HG03108 (cell line): ENCODE results near the gene RNU1-2.
"Not testable (repeated sequence)": the region's sequence is repeated elsewhere in the genome, so short reads cannot be mapped to it uniquely, and the experiment has no call there.

Experiments
- ATAC-seq: cut with Tn5 transposase; IDR thresholded peaks from one replicate; pipeline ENCODE4 v1.9.1; 2021; ENCODE audit warnings: moderate library complexity; ENCODE audit not compliant: unreplicated experiment

The RNU1-2 gene

DNA sequence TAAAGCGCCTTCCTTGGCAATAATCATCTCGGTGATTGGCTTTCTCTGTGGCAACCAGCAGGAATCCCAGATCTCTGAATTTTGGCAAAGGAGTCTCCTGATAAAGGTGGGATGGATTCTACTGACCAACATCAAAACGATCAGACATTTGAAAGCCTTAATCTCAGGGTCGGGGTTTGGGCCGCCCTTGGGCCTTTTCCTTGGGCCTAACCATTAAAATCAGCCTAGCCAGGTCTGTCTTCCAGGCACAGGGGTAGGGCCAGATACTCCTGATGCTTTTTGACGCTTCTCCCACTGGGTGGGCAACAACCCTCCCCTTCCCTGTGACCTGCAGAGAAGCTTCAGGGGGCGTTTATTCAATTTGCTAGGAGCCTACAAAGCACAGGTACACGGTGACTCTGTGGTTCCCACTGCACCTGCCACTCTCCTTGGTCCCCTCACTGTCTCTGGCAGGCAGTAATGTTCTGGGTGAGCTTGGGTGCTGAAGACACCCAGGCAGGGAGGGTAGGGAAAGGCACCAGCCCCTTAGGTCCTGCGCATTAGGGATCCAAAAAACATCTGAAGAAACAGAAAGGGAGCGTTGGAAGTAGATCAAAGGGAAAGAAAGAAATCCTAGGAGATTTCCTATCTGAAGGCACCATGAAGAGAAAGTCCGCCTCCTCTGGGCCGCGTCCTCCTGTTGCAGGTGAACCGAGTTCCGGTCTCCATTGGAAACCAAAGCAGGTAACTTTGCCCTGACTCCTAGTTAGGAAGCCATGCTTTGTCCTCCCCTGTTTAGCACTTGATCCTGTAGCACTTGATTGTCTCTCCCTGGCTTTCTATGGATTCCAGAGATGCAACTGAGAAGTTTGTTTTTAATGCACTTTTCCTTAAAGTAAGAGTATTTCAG, 12.3 kb downstream of the RNU1-2 start:
- no peak for ATAC-seq

DNA sequence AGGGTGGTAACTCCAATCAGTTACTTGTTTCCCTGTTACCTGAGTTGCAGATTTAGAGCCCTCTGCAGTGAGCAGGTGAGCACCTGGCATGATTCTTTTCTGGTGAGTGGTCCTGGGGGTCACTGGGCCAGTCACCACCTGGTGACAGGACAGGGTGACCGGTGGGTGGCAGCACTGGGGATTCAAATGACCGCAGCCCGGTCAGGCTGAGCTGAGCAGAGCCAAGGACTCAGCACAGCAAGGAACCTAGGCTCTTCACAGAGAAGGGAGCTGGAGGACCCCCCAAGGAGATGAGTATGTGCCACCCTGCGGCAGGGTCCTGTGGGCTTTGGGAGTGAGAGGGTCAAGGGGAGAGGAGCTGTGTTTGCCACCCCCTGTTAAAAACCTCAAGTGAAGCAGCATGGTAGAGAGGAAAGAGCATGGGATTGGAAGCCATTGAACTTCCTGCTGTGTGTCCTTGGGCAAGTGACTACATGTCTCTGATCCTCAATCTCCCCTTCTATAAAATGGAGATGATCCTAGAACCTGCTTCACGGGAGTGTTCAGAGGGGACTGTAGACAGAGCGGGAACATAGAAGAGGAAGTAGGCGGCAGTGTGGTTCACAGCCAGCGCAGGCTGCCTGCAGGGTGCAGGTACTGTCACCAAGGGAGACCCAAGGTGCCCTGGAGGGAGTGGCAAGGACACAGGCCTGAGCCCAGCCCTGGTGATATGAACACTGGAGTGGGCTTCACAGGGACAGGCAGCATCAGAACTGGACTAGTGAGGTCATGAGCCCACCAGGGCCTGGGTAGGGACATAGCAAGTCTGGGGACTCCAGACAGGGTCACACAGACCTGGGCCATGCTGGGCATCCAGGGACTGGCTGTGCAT, 16.3 kb downstream of the RNU1-2 start:
- ATAC-seq, result not testable (repeated sequence)

DNA sequence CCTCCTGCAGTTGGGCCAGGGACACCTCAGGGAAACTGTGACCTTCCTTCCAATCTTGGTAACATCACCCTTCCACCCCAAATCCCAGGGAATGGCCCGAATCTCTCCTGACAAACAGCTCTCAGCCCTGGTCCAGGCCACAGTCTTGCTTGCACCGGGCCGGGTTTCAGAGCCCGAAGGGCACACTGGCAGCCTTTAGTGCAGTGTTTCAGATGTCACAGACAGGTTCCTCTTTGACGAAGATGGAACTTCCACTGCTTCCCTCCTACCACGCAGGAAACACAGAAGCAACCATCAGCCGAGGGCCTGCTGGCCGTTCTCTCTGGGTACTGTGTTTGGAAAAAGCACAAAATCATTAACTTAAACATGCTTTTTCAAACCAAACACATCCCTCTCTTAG, 17.0 kb downstream of the RNU1-2 start:
- ATAC-seq, result not testable (repeated sequence)

DNA sequence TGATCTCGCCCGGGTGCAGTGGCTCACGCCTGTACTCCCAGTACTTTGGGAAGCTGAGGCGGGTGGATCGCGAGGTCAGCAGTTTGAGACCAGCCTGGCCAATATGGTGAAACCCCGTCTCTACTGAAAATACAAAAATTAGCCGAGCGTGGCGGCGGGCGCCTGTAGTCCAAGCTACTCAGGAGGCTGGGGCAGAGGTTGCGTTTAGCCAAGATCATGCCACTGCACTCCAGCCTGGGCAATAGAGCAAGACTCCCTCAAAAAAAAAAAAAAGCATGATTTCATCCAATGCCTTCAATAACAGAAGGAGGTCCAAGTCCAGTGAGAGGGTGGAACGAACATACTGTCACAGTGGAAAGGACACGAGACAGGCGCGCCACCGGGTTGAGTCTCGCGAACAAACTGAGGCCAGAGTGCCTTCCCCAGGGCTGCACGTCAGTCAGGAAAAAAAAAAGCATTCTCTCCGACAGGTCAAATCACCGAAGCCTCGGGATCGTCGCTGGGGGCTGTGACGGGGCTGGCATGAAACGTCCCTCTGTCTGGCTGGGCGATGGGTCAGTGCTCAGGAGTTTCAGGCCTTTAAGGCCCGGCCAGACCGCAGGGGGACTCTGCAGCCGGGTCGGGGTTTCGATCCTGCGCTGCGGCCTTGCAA, 17.5 kb downstream of the RNU1-2 start:
- no peak for ATAC-seq

DNA sequence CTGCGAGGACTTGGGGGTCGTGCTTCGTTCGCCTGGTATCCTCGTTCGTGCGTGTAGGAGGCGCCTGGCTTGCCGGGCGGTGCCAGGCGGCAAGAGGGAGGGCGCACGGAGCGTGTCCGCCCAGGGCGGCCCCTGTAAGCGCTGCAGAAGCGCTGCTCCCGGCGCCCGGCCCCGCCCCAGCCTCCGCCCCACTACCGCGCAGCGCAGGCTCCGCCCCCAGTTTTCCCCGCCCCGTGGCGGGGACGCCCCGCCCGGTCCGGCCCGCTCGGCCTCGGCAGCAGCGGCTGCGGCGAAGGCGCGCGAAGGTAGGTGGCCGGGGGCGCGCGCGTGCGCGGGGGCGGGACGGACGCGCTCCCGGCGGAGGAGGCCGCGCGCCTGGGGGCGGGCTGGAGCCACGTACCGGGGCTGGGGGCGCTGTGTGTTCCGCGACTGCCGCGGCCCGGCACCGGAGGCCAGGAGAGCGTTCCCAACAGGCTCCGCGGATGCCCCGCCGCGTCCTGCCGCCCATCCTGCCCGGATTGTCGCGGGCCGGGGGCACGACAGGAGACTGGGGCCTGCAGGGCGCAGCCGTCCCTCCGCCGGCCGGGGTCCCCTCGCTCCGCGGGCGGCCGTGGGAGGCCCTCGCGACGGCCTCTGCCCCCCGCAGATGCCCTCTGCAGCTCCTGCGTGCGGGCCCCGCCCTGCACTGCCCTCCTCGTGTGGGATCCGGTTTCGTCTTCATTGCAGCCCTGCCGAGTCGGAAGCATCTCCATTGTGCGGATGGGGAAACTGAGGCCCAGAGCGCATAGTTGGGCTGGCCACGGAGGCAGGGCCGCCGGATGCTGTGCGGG, 18.3 kb downstream of the RNU1-2 start:
- peak; percentile 88 for ATAC-seq

DNA sequence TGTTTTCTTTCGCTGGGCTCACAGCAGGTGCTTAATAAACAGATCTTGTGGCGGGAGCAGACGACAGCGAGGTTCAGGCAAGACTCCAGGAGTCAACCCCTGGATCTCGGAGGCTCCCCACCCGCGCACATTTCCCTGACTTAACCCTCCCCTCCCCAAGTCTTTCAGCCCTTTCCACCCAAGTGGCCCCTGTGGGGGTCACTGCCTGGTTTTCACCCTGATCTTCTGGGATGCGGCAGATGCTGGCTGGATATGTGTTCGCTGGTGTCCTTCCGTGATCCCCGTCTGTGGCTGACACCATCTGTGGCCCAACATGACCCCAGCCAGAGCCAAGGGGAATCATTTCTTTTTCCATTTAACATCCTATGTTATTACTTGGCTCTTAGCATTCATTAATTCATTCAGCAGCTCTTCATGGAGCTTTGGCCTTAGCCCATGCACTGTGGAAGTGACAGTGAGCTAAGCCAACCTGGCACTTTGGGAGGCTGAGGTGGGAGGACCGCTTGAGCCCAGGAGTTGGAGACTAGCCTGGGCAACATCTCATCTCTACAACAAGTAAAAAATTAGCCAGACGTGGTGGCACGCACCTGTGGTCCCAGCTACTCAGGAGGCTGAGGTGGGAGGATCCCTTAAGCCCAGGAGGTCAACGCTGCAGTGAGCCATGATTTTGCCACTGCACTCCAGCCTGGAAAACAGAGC, 19.3 kb downstream of the RNU1-2 start:
- not testable (repeated sequence) for ATAC-seq

DNA sequence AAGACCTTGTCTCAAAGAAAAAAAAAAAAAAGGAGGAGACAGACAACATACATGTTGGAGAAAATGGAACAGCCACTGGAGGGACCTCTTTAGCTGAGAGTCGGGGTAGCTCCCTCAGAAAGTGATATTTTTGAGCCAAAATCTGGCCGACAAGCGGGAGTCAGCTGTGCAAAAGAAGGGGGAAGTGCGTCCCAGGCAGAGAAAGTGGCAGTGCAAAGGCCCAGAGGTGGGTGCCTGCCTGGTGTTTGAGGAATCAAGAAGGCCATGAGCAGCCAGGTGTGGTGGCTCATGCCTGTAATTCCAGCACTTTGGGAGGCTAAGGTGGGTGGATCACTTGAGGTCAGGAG, 19.8 kb downstream of the RNU1-2 start:
- ATAC-seq, result no peak

DNA sequence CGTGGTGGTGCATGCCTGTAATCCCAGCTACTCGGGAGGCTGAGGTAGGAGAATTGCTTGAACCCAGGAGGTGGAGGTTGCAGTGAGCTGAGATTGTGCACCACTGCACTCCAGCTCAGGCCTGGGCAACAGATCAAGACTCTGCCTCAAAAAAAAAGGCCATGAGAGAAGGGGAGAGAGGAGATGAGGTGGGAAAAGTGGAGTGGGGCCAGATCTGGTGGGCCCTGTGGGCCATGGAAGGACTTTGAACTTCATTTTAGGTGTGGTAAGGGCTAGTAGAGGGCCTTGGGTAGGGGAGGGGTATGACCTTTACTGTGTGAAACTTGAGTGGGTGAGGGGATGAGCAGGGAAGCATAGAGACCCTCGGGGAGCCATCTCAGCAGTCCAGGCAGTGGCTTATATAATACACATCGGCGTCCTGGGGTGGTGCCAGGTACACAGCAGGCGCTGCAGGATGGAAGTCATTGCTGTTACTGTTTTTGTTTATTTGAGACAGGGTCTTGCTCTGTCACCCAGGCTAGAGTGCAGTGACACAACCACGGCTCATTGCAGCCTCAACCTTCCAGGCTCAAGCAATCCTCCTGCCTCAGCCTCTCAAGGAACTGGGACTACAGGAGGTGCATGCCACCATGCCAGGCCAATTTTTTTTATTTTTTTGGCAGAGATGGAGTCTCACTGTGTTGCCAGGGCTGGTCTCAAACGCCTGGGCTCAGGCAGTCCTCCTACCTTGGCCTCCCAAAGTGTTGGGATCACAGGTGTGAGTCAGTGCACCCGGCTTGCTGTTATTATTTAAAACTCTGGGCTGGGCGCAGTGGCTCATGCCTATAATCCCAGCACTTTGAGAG, 20.5 kb downstream of the RNU1-2 start:
- not testable (repeated sequence) for ATAC-seq

DNA sequence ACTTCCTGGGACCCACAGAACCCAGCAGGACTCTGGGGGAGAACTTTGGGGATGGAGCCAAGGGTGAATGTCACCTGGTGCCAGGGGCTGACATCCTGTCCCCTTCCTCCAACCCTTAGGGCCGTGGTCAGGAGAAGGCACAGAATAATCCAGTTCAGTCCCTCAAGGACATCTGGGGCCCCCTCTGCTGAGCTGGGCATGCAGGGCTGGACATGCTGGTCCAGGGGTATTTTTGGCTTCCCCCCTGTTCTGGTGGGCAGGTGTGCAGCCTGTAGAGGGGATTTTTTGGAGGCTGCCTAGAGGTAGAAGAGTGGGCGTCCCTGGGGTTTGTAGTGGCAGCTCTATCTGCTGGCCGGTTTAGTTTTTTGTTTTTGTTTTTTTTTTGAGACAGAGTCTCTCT, 22.6 kb downstream of the RNU1-2 start:
- no peak for ATAC-seq

DNA sequence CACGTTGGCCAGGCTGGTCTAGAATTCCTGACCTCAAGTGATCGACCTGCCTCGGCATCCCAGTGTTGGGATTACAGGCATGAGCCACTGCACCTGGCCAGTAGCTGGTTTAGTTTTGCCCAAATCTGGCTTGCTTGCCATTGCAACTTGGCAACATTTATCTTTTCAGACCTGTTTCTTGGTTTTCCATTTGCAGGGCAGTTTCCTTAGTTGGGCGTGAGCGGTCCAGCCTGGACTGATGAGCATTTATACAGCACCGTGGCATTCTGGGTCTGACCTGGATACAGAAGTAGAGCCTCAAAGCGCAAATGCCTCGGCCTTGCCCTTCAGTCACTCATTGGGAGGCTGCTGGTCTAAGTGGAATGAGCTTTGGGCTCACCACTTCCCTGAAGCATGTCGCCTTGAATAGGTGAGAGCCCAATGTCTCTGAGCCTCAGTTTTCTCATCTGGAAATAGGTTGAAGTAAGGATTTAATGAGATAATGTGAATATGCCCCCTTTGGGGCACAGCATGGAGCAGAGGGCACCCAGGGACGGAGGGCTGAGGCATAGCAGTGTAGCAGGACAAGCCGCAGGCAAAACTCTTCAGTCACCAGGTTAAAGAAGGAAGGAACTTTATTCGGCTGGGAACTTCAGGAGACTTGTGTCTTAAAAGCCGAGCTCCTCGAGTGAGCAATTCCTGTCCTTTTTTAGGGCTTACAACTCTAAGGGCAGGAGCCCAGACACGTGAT, 23.3 kb downstream of the RNU1-2 start:
- ATAC-seq, result not testable (repeated sequence)

DNA sequence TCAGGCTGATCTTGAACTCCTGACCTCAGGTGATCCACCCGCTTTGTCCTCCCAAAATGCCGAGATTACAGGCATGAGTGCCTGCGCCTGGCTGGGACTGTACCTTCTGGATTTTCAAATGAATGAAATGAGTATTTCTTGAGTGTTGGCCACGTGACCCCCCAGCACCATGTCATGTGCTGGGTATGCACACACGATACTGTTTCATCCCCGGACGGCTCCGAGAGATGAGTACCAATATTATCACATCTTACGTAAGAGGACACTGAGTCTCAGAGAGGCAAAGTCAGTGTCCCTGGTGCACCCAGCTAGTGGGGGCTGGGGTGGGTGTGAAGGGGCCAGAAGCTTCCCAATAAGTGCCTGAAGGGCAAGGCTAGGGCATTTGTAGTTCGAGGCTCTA, 25.2 kb downstream of the RNU1-2 start:
- ATAC-seq, result no peak

DNA sequence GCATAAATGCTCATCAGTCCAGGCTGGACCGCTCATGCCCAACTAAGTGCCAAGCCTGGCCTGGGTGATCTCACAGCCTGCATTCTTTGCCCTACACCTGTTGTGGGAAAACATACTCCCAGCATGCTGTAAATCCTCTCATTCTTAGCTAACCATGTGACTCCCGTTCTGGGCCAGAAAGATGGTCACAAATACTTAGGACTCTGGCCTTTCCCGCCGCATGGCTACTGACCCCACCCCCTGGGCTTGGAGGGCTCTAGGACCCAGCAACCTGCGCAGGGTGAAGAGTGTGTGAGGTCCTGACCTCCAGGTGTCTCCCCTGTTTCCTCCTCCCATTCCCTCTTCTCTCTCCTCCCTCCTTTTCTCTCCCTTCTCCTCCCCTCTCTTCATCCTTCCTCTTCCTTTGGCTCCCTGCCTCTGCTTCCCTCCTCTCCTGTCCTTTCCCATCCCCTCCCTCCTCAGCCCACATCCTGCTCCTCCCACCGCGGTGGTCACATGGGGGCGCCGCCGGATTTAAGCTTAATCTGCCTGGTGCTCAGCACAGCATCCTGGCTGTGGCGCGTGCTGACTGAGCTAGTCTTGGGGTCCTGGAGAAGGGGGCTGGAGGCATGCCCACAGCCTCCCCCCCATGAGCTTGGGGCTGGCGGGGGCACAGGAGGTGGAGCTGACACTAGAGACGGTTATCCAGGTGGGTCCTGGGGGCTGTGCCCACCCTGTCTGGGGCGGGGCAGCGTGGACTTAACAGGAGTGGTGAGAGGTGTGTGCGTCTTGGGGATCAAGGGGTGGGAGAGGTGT, 25.8 kb downstream of the RNU1-2 start, which contains the start of gene CROCC:
Gene CROCC (plus strand): TSS at position 541 of the 795 bp plus-strand sequence. CDS start 88 bp downstream, at position 629.
- no peak for ATAC-seq

DNA sequence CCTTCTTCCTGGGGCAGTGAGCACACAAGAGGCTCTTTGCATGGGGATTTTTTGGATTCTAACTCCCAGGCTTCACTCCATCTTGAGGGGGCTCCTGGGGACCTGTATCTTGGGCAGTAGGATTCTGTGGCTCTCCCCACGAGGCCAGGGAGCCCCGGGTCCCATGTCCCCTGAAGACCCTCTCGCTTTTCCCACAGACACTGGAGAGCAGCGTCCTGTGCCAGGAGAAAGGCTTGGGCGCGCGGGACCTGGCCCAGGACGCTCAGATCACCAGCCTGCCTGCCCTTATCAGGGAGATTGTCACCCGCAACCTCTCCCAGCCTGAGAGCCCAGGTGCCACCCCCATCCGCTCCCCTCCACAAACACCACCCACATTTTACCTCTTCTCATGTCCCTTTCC, 26.7 kb downstream of the RNU1-2 start:
- no peak for ATAC-seq

DNA sequence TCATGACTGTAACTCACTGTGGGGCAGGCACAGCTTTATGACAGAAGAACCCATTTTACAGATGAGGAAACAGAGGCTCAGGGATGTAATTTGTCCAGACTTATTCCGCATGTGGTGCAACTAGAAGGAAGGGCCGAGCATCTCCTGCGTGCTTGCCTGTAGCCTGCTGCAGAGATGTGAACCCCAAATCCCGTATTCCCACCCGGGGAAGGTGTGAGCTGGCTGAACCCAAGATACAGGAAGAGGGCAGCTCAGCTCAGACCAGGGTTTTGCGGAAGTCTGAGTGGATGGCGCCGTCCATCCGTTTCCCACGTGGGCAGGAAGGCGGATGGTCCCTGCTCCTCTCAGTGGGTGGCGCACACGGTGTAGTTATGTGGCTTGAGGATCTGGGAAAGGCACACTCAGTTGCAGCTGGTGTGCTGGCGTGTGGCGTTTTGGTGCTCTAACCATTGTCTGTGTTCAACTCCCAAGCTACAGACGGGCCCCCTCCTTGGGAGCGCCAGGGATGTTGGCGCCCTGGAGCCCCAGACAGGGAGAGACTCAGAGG, 27.2 kb downstream of the RNU1-2 start:
- no peak for ATAC-seq

DNA sequence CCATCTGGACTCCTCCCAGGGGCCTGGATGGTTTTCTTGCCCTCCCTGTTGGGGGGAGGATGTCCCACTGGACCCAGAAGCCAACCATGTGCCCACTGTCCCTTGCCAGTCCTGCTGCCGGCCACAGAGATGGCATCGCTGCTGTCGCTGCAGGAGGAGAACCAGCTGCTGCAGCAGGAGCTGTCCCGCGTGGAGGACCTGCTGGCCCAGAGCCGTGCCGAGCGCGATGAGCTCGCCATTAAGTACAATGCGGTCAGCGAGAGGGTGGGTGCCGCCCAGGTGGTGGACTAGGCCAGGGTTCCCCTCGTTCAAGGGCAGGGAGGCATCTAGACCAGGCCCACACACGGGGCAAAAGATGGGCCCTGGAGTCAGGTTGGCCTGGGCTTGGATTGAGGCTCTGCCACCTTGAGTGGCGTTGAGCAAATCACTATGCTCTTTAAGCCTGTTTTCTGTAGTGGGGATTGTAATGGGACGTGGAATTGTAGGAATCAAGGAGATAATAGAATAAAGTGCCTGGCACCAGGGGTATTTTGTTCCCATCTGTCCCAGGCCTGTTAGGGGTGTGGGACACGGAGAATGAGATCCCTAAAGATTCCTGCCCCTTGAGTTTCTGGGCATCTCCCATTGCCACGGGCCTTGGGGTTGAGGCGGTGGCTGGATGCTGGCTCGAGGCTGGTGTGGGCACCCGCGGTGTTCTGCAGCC, 28.6 kb downstream of the RNU1-2 start:
- ATAC-seq, result no peak

DNA sequence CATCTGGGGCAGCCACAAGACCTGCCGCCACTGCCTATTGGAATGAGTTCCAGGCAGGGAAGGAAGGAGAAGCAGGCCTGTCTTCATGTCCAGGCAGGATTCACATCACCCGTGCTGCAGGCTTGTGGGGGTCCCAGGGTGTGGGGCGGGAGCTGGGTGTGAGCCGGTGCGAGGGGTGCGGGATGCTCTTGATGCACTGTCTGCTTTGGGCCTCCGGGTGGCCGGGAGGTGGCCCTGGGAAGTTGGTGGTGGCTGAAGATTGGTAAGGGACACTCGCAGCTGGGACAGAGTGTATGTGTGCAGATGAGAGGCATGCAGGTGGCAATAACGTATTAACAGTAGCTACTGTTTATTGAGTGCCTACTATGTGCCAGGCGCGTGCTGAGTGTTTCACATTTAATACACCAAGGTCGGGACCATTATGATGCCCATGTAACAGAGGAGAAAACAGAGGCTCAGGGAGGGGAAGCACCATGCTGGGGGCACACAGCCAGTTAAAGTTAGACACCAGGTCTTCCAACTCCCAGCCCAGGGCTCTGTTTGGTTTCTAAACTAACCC, 29.2 kb downstream of the RNU1-2 start:
- no peak for ATAC-seq
